HCT116 (cell line): ENCODE results near the gene FOXF2.
A peak's percentile ranks its signal among the peaks of the same experiment; 100 is the strongest.

ENCODE experiments used
- CTCF ChIP-seq, 3 experiments: fragments of 200-600 bp in 1 of 3; sonication (generic) in 1 of 3; IDR thresholded peaks in 2 of 3; conservative IDR thresholded peaks in 1 of 3; 2 replicates each; pipeline ENCODE4 v1.5.1; 2012 to 2017; ENCODE audit warnings: low read depth in 2 of 3, low read length in 2 of 3, antibody characterized with exemption in 1 of 3, borderline replicate concordance in 1 of 3, control low read depth in 1 of 3, mild to moderate bottlenecking in 1 of 3, mixed read lengths in 1 of 3, mixed run types in 1 of 3, moderate library complexity in 1 of 3; ENCODE audit not compliant: insufficient read depth in 1 of 3
- EZH2 ChIP-seq: fragments of 200-600 bp; sonication (generic); IDR thresholded peaks from 2 replicates; pipeline ENCODE4 v1.6.1; 2017; ENCODE audit warnings: antibody characterized with exemption, mixed run types
- POLR2AphosphoS5 ChIP-seq: IDR thresholded peaks from 2 replicates; pipeline ENCODE4 v1.6.1; 2011; ENCODE audit warnings: mild to moderate bottlenecking, low read depth, low read length, moderate library complexity
- REST ChIP-seq: IDR thresholded peaks from 2 replicates; pipeline ENCODE4 v1.6.1; 2012; ENCODE audit warnings: low read depth
- ZNF274 ChIP-seq: fragments of 200-500 bp; sonication (Bioruptor generic); IDR thresholded peaks from 2 replicates; pipeline ENCODE4 v1.6.1; 2014; ENCODE audit warnings: mild to moderate bottlenecking, low read depth, low read length, inconsistent platforms
- TF ChIP-seq, protein P1 (sequence below): IDR thresholded peaks from 2 replicates; pipeline ENCODE4 v1.6.1; 2011; ENCODE audit warnings: mild to moderate bottlenecking, low read length, moderate library complexity; ENCODE audit not compliant: insufficient replicate concordance; ENCODE audit errors: extremely low read depth

GRCh38 chr6:1424306-1424927 is 35.0 kb downstream of the FOXF2 start:
- TF ChIP-seq ZNF274 (no peak), EZH2 (no peak), REST (peak; percentile 9; the same call in 1 of the 2 replicates), CTCF (IDR thresholded peaks at IDR 0.05 in 2 of 3, conservative IDR thresholded peaks at IDR 0.05 in 1 of 3; ENCODE audit: borderline replicate concordance in 1 of 3, insufficient read depth in 1 of 3, low read depth in 2 of 3, low read length in 2 of 3) (peak; percentile 61 to 81 (median 80)), POLR2AphosphoS5 (no peak)
- TF ChIP-seq, protein P1, sequence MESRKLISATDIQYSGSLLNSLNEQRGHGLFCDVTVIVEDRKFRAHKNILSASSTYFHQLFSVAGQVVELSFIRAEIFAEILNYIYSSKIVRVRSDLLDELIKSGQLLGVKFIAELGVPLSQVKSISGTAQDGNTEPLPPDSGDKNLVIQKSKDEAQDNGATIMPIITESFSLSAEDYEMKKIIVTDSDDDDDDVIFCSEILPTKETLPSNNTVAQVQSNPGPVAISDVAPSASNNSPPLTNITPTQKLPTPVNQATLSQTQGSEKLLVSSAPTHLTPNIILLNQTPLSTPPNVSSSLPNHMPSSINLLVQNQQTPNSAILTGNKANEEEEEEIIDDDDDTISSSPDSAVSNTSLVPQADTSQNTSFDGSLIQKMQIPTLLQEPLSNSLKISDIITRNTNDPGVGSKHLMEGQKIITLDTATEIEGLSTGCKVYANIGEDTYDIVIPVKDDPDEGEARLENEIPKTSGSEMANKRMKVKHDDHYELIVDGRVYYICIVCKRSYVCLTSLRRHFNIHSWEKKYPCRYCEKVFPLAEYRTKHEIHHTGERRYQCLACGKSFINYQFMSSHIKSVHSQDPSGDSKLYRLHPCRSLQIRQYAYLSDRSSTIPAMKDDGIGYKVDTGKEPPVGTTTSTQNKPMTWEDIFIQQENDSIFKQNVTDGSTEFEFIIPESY, result no peak
